Measurements from ENCODE around the gene SLC39A11. TPM values are rescaled to one million over a fixed set of nuclear protein-coding genes. Genes with fewer than 3 reads are reported as not detected.
"Not testable (repeated sequence)": the region's sequence is repeated elsewhere in the genome, so short reads cannot be mapped to it uniquely, and the experiment has no call there.

SLC39A11 gene
- polyA plus RNA-seq, 1 donor from 2014 or later: 8.0 TPM

- TF ChIP-seq EZH2 (IDR thresholded peaks at IDR 0.05; ENCODE audit: borderline replicate concordance, insufficient read depth, low read length, poor library complexity, severe bottlenecking) (no peak), EP300 (conservative IDR thresholded peaks at IDR 0.05; ENCODE audit: poor library complexity, severe bottlenecking) (no peak), MXI1 (conservative IDR thresholded peaks at IDR 0.05; ENCODE audit: poor library complexity, severe bottlenecking) (no peak), CTCF (IDR thresholded peaks at IDR 0.05; ENCODE audit: poor library complexity, severe bottlenecking) (no peak), RAD21 (conservative IDR thresholded peaks at IDR 0.05) (no peak), SMC3 (conservative IDR thresholded peaks at IDR 0.05; ENCODE audit: poor library complexity) (no peak), TAF1 (IDR thresholded peaks at IDR 0.05; ENCODE audit: low read depth) (no peak), POLR2AphosphoS5 (IDR thresholded peaks at IDR 0.05) (no peak), REST (IDR thresholded peaks at IDR 0.05; ENCODE audit: borderline replicate concordance) (no peak)
- H3K79me2 ChIP-seq (replicated peaks; ENCODE audit: insufficient read depth, low read length): no peaks in the 10 kb centered on the region
- H3K9me3 ChIP-seq (ENCODE audit: low read length): no peaks in the 10 kb centered on the region
- no peak overlapping the region for H3K27ac ChIP-seq (ENCODE audit: low read length)
- H3K27me3 ChIP-seq (ENCODE audit: insufficient read depth, low read depth, low read length): no peaks in the 10 kb centered on the region
- no peak overlapping the region for H3K4me3 ChIP-seq (ENCODE audit: low read length)
- no peaks in the 10 kb centered on the region for H4K20me1 ChIP-seq (ENCODE audit: insufficient read depth)
- no peak overlapping the region for H2AFZ ChIP-seq (ENCODE audit: low read depth, low read length)
- no peaks in the 10 kb centered on the region for H3K36me3 ChIP-seq (ENCODE audit: insufficient read depth, low read length)
- H3K4me2 ChIP-seq (ENCODE audit: low read length): no peak overlapping the region
- no peaks in the 10 kb centered on the region for H3F3A ChIP-seq (ENCODE audit: insufficient read depth, low read length, poor library complexity, severe bottlenecking)
- no peaks in the 10 kb centered on the region for H3K9me2 ChIP-seq (ENCODE audit: insufficient read depth, low read length)
- no peak overlapping the region for H3K9ac ChIP-seq (ENCODE audit: low read length)
Observed at GRCh38 chr17:72937707-72938106, 154.8 kb downstream of the SLC39A11 start.

GRCh38 chr17:72937254-72937653, 155.2 kb downstream of the SLC39A11 start:
- H3K9me2 ChIP-seq (ENCODE audit: insufficient read depth, low read length); H3K27me3 ChIP-seq (ENCODE audit: insufficient read depth, low read depth, low read length); H3K9me3 ChIP-seq (ENCODE audit: low read length); H2AFZ ChIP-seq (ENCODE audit: low read depth, low read length); H3K36me3 ChIP-seq (ENCODE audit: insufficient read depth, low read length); H3K79me2 ChIP-seq (replicated peaks; ENCODE audit: insufficient read depth, low read length); H3K4me3 ChIP-seq (ENCODE audit: low read length); H3K4me2 ChIP-seq (ENCODE audit: low read length); H3F3A ChIP-seq (ENCODE audit: insufficient read depth, low read length, poor library complexity, severe bottlenecking); H4K20me1 ChIP-seq (ENCODE audit: insufficient read depth); H3K27ac ChIP-seq (ENCODE audit: low read length); H3K9ac ChIP-seq (ENCODE audit: low read length): not testable (repeated sequence)

GRCh38 chr17:72935984-72936383, 156.5 kb downstream of the SLC39A11 start:
- Histone ChIP-seq H3K36me3 (ENCODE audit: insufficient read depth, low read length) (no peaks in the 10 kb centered on the region), H3K9ac (ENCODE audit: low read length) (no peak overlapping the region), H4K20me1 (ENCODE audit: insufficient read depth) (no peaks in the 10 kb centered on the region), H2AFZ (ENCODE audit: low read depth, low read length) (no peak overlapping the region), H3K79me2 (replicated peaks; ENCODE audit: insufficient read depth, low read length) (no peaks in the 10 kb centered on the region), H3F3A (ENCODE audit: insufficient read depth, low read length, poor library complexity, severe bottlenecking) (no peaks in the 10 kb centered on the region), H3K4me3 (ENCODE audit: low read length) (no peak overlapping the region), H3K4me2 (ENCODE audit: low read length) (no peak overlapping the region), H3K9me3 (ENCODE audit: low read length) (no peaks in the 10 kb centered on the region), H3K27me3 (ENCODE audit: insufficient read depth, low read depth, low read length) (no peaks in the 10 kb centered on the region), H3K9me2 (ENCODE audit: insufficient read depth, low read length) (no peaks in the 10 kb centered on the region), H3K27ac (ENCODE audit: low read length) (no peak overlapping the region)
- TF ChIP-seq POLR2AphosphoS5 (IDR thresholded peaks at IDR 0.05): no peak
- no peak for TF ChIP-seq SMC3 (conservative IDR thresholded peaks at IDR 0.05; ENCODE audit: poor library complexity)
- TF ChIP-seq TAF1 (IDR thresholded peaks at IDR 0.05; ENCODE audit: low read depth): no peak
- no peak for TF ChIP-seq MXI1 (conservative IDR thresholded peaks at IDR 0.05; ENCODE audit: poor library complexity, severe bottlenecking)
